Adrenal gland (tissue), 12 donors: ENCODE results near the gene GBGT1. TPM values are rescaled to one million over a fixed set of nuclear protein-coding genes. Genes with fewer than 3 reads are reported as not detected.
"Not testable (repeated sequence)": the region's sequence is repeated elsewhere in the genome, so short reads cannot be mapped to it uniquely, and the experiment has no call there.

Source experiments
- DNase-seq, 7 donors: peaks; one replicate each; pipeline ENCODE4 v3.0.0-alpha.2; 2019 to 2020
- H3K27ac ChIP-seq, 5 donors: fragments of 200-600 bp; sonication (generic) in 4 of 5; 1 replicate in 3 of 5; 2 replicates in 2 of 5; pipeline versions ENCODE4 v1.5.1 to v1.8.0; 2016 to 2020; ENCODE audit warnings: mild to moderate bottlenecking in 1 of 5
- H3K27me3 ChIP-seq: fragments of 200-600 bp; 2 replicates; pipeline ENCODE4 v1.8.0; 2021
- H3K36me3 ChIP-seq, 2 donors: fragments of 200-600 bp; replicated peaks in 1 of 2; 1 replicate in 1 of 2; 2 replicates in 1 of 2; pipeline versions ENCODE4 v1.5.1 to v1.8.0; 2018 to 2022
- H3K4me1 ChIP-seq, 2 donors: fragments of 200-600 bp; replicated peaks in 1 of 2; 1 replicate in 1 of 2; 2 replicates in 1 of 2; pipeline versions ENCODE4 v1.5.1 to v1.8.0; 2018 to 2021
- H3K4me3 ChIP-seq, 4 donors: fragments of 200-600 bp; sonication (generic) in 3 of 4; one replicate each; pipeline ENCODE4 v1.5.1; 2016 to 2018
- H3K9me3 ChIP-seq, 3 donors: fragments of 200-600 bp; sonication (generic) in 1 of 3; replicated peaks in 1 of 3; 1 replicate in 2 of 3; 2 replicates in 1 of 3; pipeline versions ENCODE4 v1.5.1 to v1.8.0; 2016 to 2021
- CTCF ChIP-seq, 6 experiments: fragments of 450-650 bp in 4 of 6; fragments of 200-600 bp in 2 of 6; sonication (generic) in 1 of 6; IDR thresholded peaks; 1 replicate in 5 of 6; 2 replicates in 1 of 6; pipeline versions ENCODE4 v1.5.1 to v1.8.0; 2016 to 2021; ENCODE audit warnings: antibody characterized with exemption in 6 of 6, mild to moderate bottlenecking in 2 of 6, moderate library complexity in 1 of 6
- POLR2A ChIP-seq, 2 donors: fragments of 450-650 bp; IDR thresholded peaks; one replicate each; pipeline ENCODE4 v1.6.1; 2017; ENCODE audit warnings: antibody characterized with exemption in 2 of 2, mild to moderate bottlenecking in 2 of 2, moderate library complexity in 1 of 2
- WGBS, 4 donors: extraction: QIAGEN DNeasy Blood & Tissue Kit in 2 of 4; methylation state at CpG; one replicate each; pipeline versions ENCODE4 v1.1.5 to v1.1.7; 2013 to 2017; 5-methylcytosine and 5-hydroxymethylcytosine counted together
- intact Hi-C, 2 donors: fragments of 100-400 bp; cut with DNase I; formaldehyde crosslinking; loops; one replicate each; pipeline versions ENCODE4 v1.14.1 to v1.15.0; 2022 to 2023
- polyA plus RNA-seq, 3 donors: library from polyadenylated mRNA; stranded (reverse); fragments of 200-250 nt in 2 of 3; fragments of 350-450 nt in 1 of 3; fragmentation: Illumina TruSeq in 1 of 3; extraction: RNeasy Lipid Tissue Mini Kit (QIAGEN cat#74804) in 1 of 3; gene quantifications; one replicate each; pipeline ENCODE4 v1.2.3, GENCODE V29; 2013 to 2014
- total RNA-seq, 9 donors: library from RNA; depleted of rRNA in 4 of 9; stranded (reverse); fragments of >200 nt in 4 of 9; fragments of 120-200 nt in 1 of 9; fragmentation: NEBNext Ultra II Directional in 1 of 9; extraction: Animal tissue kit (Norgen Biotek cat#: 25700) in 1 of 9; gene quantifications; one replicate each; pipeline versions ENCODE4 v1.1.0 to v1.2.4, GENCODE V29; 2013 to 2023
- donor health status: healthy with polysubstance abuse.
- donor health status: Bipolar disorder and iron deficiency.
- donor health status: DM: yes; HTN: yes; CAD: no.
- donor health status: DM: no; HTN: no; CAD: no.
- donor health status: DM: no; HTN: no; CAD: no.
- donor health status: DM: yes; HTN: yes; CAD: no.

GBGT1 gene
- total and polyA plus RNA-seq, 12 donors: 3.5 to 67.5 (median 29.2) TPM

GRCh38 chr9:133207540-133208170 lies 43.9 kb upstream of the GBGT1 start:
- DNase-seq: peak in 2 of 7 donors; percentile 9 to 18
- WGBS, 4 donors: 73 to 83% (median 80%) methylated on average over 12 to 16 of the region's 16 CpGs
- intact Hi-C loops: no loop called here

GRCh38 chr9:133207021-133207531 lies 43.4 kb upstream of the GBGT1 start:
- 67 to 88% (median 81%) methylated on average over 4 to 14 of the region's 14 CpGs for WGBS, 4 donors
- intact Hi-C loops: no loop called here
- DNase-seq: peak in 1 of 7 donors; percentile 11
- H3K27ac ChIP-seq: no peak overlapping the region
- H3K4me1 ChIP-seq: no peaks in the 10 kb centered on the region
- no peak overlapping the region for H3K4me3 ChIP-seq
- H3K27me3 ChIP-seq: no peaks in the 10 kb centered on the region
- TF ChIP-seq POLR2A (IDR thresholded peaks at IDR 0.05) (no peak), CTCF (IDR thresholded peaks at IDR 0.05) (no peak)
- no peaks in the 10 kb centered on the region for H3K9me3 ChIP-seq
- no peaks in the 10 kb centered on the region for H3K36me3 ChIP-seq

More at GRCh38 chr9:133207540-133208170, 43.9 kb upstream of the GBGT1 start:
- H3K27me3 ChIP-seq: no peaks in the 10 kb centered on the region
- no peaks in the 10 kb centered on the region for H3K4me1 ChIP-seq
- H3K9me3 ChIP-seq: no peaks in the 10 kb centered on the region
- H3K27ac ChIP-seq: no peak overlapping the region
- TF ChIP-seq POLR2A (IDR thresholded peaks at IDR 0.05) (no peak), CTCF (IDR thresholded peaks at IDR 0.05) (no peak)
- H3K4me3 ChIP-seq: no peak overlapping the region
- no peaks in the 10 kb centered on the region for H3K36me3 ChIP-seq

- WGBS, 4 donors: 78 to 82% (median 80%) methylated on average over 25 to 35 of the region's 35 CpGs
- peak in 2 of 7 donors; percentile 6 to 29 for DNase-seq
- TF ChIP-seq CTCF (IDR thresholded peaks at IDR 0.05): no peak
- TF ChIP-seq POLR2A (IDR thresholded peaks at IDR 0.05): no peak
- intact Hi-C loops: no loop called here
- Histone ChIP-seq H3K36me3 (no peaks in the 10 kb centered on the region), H3K9me3 (no peaks in the 10 kb centered on the region), H3K4me3 (no peak overlapping the region), H3K4me1 (no peaks in the 10 kb centered on the region), H3K27ac (no peak overlapping the region), H3K27me3 (no peaks in the 10 kb centered on the region)
Observed at GRCh38 chr9:133205996-133206931, 42.5 kb upstream of the GBGT1 start.

- intact Hi-C loops, H3K4me1 ChIP-seq, H3K27me3 ChIP-seq, H3K36me3 ChIP-seq, H3K9me3 ChIP-seq, H3K4me3 ChIP-seq, H3K27ac ChIP-seq: not testable (repeated sequence)
- DNase-seq: peak in 2 of 7 donors; percentile 6 to 14
- WGBS, 4 donors: 69 to 89% (median 80%) methylated on average over 5 to 14 of the region's 14 CpGs
Observed at GRCh38 chr9:133205481-133205887, 41.8 kb upstream of the GBGT1 start.
